ENCODE measurements around the gene HOXA10. TPM values are rescaled to one million over a fixed set of nuclear protein-coding genes. Genes with fewer than 3 reads are reported as not detected.

Gene HOXA10
- total RNA-seq, 1 experiment from 2014 or later = not detected

DNA sequence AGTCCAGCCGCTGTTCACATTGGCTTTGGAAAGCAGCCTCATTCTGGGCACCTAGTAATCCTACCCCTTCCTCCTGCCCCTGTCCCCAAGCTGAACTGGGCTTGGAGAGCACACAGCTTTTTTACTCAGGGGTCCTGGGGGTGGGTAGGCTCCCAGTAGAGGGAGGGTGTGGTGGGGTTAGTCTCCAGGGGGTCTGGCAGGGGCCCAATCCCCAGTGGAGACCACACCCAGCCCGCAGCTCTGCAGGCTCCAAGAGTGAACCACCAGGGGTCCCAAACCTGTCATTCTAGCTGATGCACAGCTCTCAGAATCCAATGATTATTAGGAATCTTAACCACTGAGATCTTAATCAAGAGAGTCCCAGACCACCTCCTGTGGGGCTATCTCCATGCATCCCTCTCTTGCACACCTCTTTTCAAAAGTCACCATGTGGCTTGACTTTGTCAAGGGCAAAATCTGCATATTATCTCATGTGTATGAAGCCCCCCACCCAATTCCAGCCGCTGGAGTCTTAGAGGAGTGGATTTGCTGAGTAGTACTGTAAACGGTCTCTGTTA lies 8.2 kb upstream of the HOXA10 start:
- Histone ChIP-seq H2BK15ac (ENCODE audit: low read depth, low read length) (no peak overlapping the region), H3K23ac (ENCODE audit: insufficient read length, low read depth, low read length) (no peak overlapping the region), H3K4ac (ENCODE audit: low read depth, low read length) (no peak overlapping the region), H2AK5ac (ENCODE audit: insufficient read length, low read length) (no peak overlapping the region), H4K5ac (ENCODE audit: insufficient read length, low read depth, low read length) (no peak overlapping the region), H3K9ac (ENCODE audit: extremely low read depth, insufficient read length, low read length) (no peak overlapping the region), H3T11ph (ENCODE audit: low read length) (no peak overlapping the region), H3K18ac (ENCODE audit: insufficient read length, low read depth, low read length) (no peak overlapping the region), H3K27me3 (ENCODE audit: insufficient read depth, low read length) (peaks cover 96% of the 10 kb centered on the region), H3K79me1 (ENCODE audit: insufficient read depth, low read depth, low read length, poor library complexity, severe bottlenecking) (no peaks in the 10 kb centered on the region), H2BK120ac (ENCODE audit: low read depth, low read length, poor library complexity, severe bottlenecking) (no peak overlapping the region), H2AFZ (ENCODE audit: low read length) (no peak overlapping the region), H4K91ac (ENCODE audit: insufficient read length, low read depth, low read length) (no peak overlapping the region), H3K14ac (ENCODE audit: insufficient read depth, low read length) (no peak overlapping the region), H3K27ac (ENCODE audit: insufficient read length, low read depth, low read length) (no peak overlapping the region), H3K9me3 (ENCODE audit: control insufficient read depth, low read depth, low read length) (no peaks in the 10 kb centered on the region), H4K20me1 (ENCODE audit: control insufficient read depth, insufficient read depth, insufficient read length) (no peaks in the 10 kb centered on the region), H2BK20ac (ENCODE audit: low read depth, low read length, poor library complexity, severe bottlenecking) (no peak overlapping the region), H4K8ac (replicated peaks; ENCODE audit: insufficient read length, low read depth, low read length) (no peak overlapping the region), H3K23me2 (ENCODE audit: insufficient read length, low read depth, low read length, poor library complexity, severe bottlenecking) (no peaks in the 10 kb centered on the region), H3K56ac (ENCODE audit: insufficient read length, low read depth, low read length) (no peak overlapping the region), H2BK12ac (ENCODE audit: insufficient read length, low read depth, low read length) (no peak overlapping the region), H2BK5ac (ENCODE audit: insufficient read length, low read length) (no peak overlapping the region), H3K79me2 (ENCODE audit: insufficient read depth, low read length) (no peaks in the 10 kb centered on the region), H3K4me2 (ENCODE audit: insufficient read depth, insufficient read length, low read length) (no peak overlapping the region), H3K4me1 (ENCODE audit: insufficient read depth, low read length) (no peaks in the 10 kb centered on the region)
- Mint-ChIP-seq H3K9me3 (peaks cover 2 to 25% of the 10 kb centered on the region in 2 experiments; a peak in 2 of 5 replicates), H3K27me3 (ENCODE audit: low read depth) (peaks cover 100% of the 10 kb centered on the region), H3K4me1 (peaks cover 9 to 37% of the 10 kb centered on the region in 2 experiments), H3K36me3 (ENCODE audit: insufficient read depth in 1 of 3, low read depth in 3 of 3) (peaks cover 0 to 2% (median 0%) of the 10 kb centered on the region in 3 experiments; a peak in 4 of 7 replicates), H3K4me3 (no peak overlapping the region), H3K27ac (no peak overlapping the region)
- WGBS (ENCODE audit: extremely low coverage, insufficient read length, low lambda C conversion rate) = no CpG with 5 or more reads among the region's 4 CpGs
- peak; percentile 18 for DNase-seq
- TF ChIP-seq, protein P1, sequence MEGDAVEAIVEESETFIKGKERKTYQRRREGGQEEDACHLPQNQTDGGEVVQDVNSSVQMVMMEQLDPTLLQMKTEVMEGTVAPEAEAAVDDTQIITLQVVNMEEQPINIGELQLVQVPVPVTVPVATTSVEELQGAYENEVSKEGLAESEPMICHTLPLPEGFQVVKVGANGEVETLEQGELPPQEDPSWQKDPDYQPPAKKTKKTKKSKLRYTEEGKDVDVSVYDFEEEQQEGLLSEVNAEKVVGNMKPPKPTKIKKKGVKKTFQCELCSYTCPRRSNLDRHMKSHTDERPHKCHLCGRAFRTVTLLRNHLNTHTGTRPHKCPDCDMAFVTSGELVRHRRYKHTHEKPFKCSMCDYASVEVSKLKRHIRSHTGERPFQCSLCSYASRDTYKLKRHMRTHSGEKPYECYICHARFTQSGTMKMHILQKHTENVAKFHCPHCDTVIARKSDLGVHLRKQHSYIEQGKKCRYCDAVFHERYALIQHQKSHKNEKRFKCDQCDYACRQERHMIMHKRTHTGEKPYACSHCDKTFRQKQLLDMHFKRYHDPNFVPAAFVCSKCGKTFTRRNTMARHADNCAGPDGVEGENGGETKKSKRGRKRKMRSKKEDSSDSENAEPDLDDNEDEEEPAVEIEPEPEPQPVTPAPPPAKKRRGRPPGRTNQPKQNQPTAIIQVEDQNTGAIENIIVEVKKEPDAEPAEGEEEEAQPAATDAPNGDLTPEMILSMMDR (conservative IDR thresholded peaks at IDR 0.05) = no peak
